Esophagus squamous epithelium (tissue), 5 donors: Measurements from ENCODE around the gene METTL4. TPM values are rescaled to one million over a fixed set of nuclear protein-coding genes. Genes with fewer than 3 reads are reported as not detected.

ENCODE experiments used
- DNase-seq: peaks from one replicate; lab custom pipeline; 2025; lab: John Stamatoyannopoulos, UW
- H3K27ac ChIP-seq, 4 donors: fragments of 200-600 bp; sonication (generic); one replicate each; pipeline ENCODE4 v1.5.1; 2016 to 2019; ENCODE audit warnings: mild to moderate bottlenecking in 1 of 4
- H3K27me3 ChIP-seq, 4 donors: fragments of 200-600 bp; sonication (generic); 1 replicate in 3 of 4; 2 replicates in 1 of 4; pipeline versions ENCODE4 v1.5.1 to v1.6.0; 2017 to 2021; ENCODE audit warnings: antibody characterized with exemption in 1 of 4
- H3K36me3 ChIP-seq, 3 donors: fragments of 200-600 bp; sonication (generic); one replicate each; pipeline ENCODE4 v1.5.1; 2016 to 2019
- H3K4me1 ChIP-seq, 3 donors: fragments of 200-600 bp; sonication (generic); one replicate each; pipeline ENCODE4 v1.5.1; 2017 to 2019
- H3K4me3 ChIP-seq, 4 donors: fragments of 200-600 bp; sonication (generic); 1 replicate in 3 of 4; 2 replicates in 1 of 4; pipeline ENCODE4 v1.5.1; 2016 to 2019; ENCODE audit warnings: mild to moderate bottlenecking in 2 of 4, moderate library complexity in 1 of 4
- H3K9me3 ChIP-seq, 3 donors: fragments of 200-600 bp; sonication (generic); one replicate each; pipeline ENCODE4 v1.5.1; 2016 to 2019
- CTCF ChIP-seq, 6 experiments: fragments of 450-650 bp in 4 of 6; fragments of 200-600 bp in 2 of 6; sonication (generic) in 2 of 6; IDR thresholded peaks; one replicate each; pipeline ENCODE4 v1.5.1; 2016 to 2019; ENCODE audit warnings: antibody characterized with exemption in 6 of 6, mild to moderate bottlenecking in 4 of 6, moderate library complexity in 4 of 6
- POLR2A ChIP-seq, 4 donors: fragments of 450-650 bp; IDR thresholded peaks; one replicate each; pipeline ENCODE4 v1.6.1; 2017; ENCODE audit warnings: antibody characterized with exemption in 4 of 4, mild to moderate bottlenecking in 4 of 4, moderate library complexity in 3 of 4
- WGBS, 2 donors: methylation state at CpG; one replicate each; pipeline ENCODE4 v1.1.5; 2018; 5-methylcytosine and 5-hydroxymethylcytosine counted together
- intact Hi-C: fragments of 100-400 bp; cut with DNase I; formaldehyde crosslinking; loops from one replicate; pipeline ENCODE4 v1.15.0; 2022
- small RNA-seq, 4 donors: library from RNA; depleted of rRNA; stranded (forward); fragments of <200 nt; gene quantifications; one replicate each; pipeline ENCODE3, GENCODE V24; 2016
- total RNA-seq, 4 donors: library from RNA; depleted of rRNA; stranded (reverse); fragments of >200 nt; gene quantifications; one replicate each; pipeline ENCODE4 v1.1.0, GENCODE V29; 2016
- donor health status: DM: yes; HTN: yes; CAD: no.

The METTL4 gene
- total RNA-seq, 4 donors from 2014 or later: 1.8 to 6.7 (median 4.4) TPM

DNA sequence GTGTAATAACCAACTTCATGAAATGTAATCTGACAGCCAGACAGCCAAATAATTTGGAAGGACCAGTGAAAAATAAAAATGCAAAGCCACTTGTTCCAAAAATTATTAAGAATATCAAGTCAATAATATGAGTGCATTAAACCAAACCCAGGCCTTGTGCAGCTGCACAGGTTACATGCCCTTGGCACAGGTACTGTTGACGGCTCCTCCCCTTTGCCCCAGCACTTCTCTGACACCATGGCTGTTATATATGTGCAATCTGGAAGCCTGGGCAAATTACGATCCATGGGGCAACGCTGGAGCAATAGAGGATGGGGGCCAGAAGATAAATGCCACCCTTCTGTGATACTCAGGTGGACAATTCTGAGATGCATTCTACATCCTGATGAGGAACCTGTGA, 68.9 kb downstream of the METTL4 start:
- Histone ChIP-seq H3K27ac (no peak overlapping the region), H3K4me3 (no peak overlapping the region), H3K36me3 (no peaks in the 10 kb centered on the region), H3K27me3 (no peaks in the 10 kb centered on the region), H3K4me1 (no peaks in the 10 kb centered on the region), H3K9me3 (no peaks in the 10 kb centered on the region)
- TF ChIP-seq POLR2A (IDR thresholded peaks at IDR 0.05) (no peak), CTCF (IDR thresholded peaks at IDR 0.05) (no peak)
- no peak for DNase-seq
- intact Hi-C loops: no loop called here
- 73 to 83% methylated on average over 3 of the region's 3 CpGs for WGBS, 2 donors

DNA sequence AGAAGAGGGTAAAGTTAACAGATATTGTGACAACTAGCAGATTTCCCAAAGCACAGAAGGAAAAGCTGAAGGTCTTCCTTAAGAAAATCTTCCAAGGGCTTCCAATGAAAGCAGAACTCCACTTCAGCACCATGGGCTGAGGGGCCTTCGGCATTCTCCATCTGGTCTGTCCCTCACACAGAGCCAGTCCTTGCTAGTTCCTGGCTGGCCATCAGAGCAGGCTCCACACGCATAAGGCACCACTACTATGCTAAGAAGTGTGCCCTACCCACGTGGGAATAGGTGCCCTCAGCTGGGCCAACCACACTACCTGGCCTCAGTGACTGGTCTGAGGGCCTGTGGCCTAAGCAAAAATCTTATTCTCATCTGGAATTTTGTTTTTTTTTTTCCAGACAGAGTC, 73.5 kb downstream of the METTL4 start:
- Histone ChIP-seq H3K27me3 (no peaks in the 10 kb centered on the region), H3K36me3 (no peaks in the 10 kb centered on the region), H3K4me3 (no peak overlapping the region), H3K4me1 (no peaks in the 10 kb centered on the region), H3K27ac (no peak overlapping the region), H3K9me3 (no peaks in the 10 kb centered on the region)
- WGBS, 2 donors: 68 to 89% methylated on average over 3 of the region's 3 CpGs
- DNase-seq: no peak
- intact Hi-C loops: no loop called here
- TF ChIP-seq POLR2A (IDR thresholded peaks at IDR 0.05): no peak
- TF ChIP-seq CTCF (IDR thresholded peaks at IDR 0.05): no peak

DNA sequence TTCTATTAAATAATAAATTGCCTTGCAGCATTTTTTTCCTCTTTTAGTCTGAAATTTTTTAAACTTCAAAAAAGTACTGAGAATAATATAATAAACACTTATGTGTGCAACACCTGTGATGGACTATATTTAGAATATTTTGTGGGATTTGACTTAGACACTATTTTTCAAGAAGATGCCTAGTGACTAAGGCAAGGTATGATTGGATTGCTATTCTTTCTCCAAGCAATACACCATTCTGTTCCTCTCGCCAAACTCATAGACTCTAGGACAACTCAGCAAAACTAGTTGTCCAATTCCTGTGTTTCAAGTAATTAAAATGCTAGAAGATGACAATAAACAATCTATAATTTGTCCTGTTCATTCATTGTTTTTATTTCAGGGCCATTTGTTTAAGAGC, 75.9 kb downstream of the METTL4 start:
- Histone ChIP-seq H3K9me3 (no peaks in the 10 kb centered on the region), H3K27ac (no peak overlapping the region), H3K36me3 (no peaks in the 10 kb centered on the region), H3K4me3 (no peak overlapping the region), H3K27me3 (no peaks in the 10 kb centered on the region), H3K4me1 (no peaks in the 10 kb centered on the region)
- WGBS, 2 donors: 91 to 94% methylated on average over 1 of the region's 1 CpG
- no peak for DNase-seq
- TF ChIP-seq POLR2A (IDR thresholded peaks at IDR 0.05) (no peak), CTCF (IDR thresholded peaks at IDR 0.05) (no peak)
- intact Hi-C loops: no loop called here

- no peak overlapping the region for H3K27ac ChIP-seq
- no peak for TF ChIP-seq POLR2A (IDR thresholded peaks at IDR 0.05)
- TF ChIP-seq CTCF (IDR thresholded peaks at IDR 0.05): no peak
- DNase-seq: no peak
- no peaks in the 10 kb centered on the region for H3K4me1 ChIP-seq
- no peaks in the 10 kb centered on the region for H3K27me3 ChIP-seq
- no peaks in the 10 kb centered on the region for H3K36me3 ChIP-seq
- WGBS, 2 donors: 65 to 73% methylated on average over 3 to 4 of the region's 4 CpGs
- H3K9me3 ChIP-seq: no peaks in the 10 kb centered on the region
- intact Hi-C loops: no loop called here
- no peak overlapping the region for H3K4me3 ChIP-seq
Measured at GRCh38 chr18:2494921-2495320, 76.4 kb downstream of the METTL4 start.

Small RNAs within 50 kb of the gene (small RNA-seq; reads per million reads assigned to genes)
- gene RF00019 (0 reads per million in 4 donors), gene RF01233 (0 reads per million in 4 donors)

Other genes with a start within 250 kb of the METTL4 start
- 10 to 100 TPM in 2 of 4 donors, 1 to 10 TPM in 2; 2.9 to 13.8 (median 8.0) TPM for gene NDC80, start 52 bp upstream of the METTL4 start, total RNA-seq
- gene SMCHD1, start 84.2 kb upstream of the METTL4 start, total RNA-seq: 10 to 100 TPM; 32.8 to 69.6 (median 33.8) TPM